Smooth muscle cell (in vitro differentiated cells): Measurements from ENCODE around the gene ANKDD1A. TPM values are rescaled to one million over a fixed set of nuclear protein-coding genes. Genes with fewer than 3 reads are reported as not detected.

ENCODE experiments used
- DNase-seq: peaks from one replicate; lab custom pipeline; 2025; ENCODE audit not compliant: unreplicated experiment; lab: John Stamatoyannopoulos, UW
- H2AFZ ChIP-seq: fragments of 200-600 bp; sonication (generic); 2 replicates; pipeline ENCODE4 v1.6.0; 2016; ENCODE audit warnings: antibody characterized with exemption, low read depth, mild to moderate bottlenecking
- H3F3A ChIP-seq: fragments of 200-600 bp; sonication (generic); 2 replicates; pipeline ENCODE4 v1.6.0; 2017; ENCODE audit warnings: antibody characterized with exemption, low read depth
- H3K27ac ChIP-seq: fragments of 200-600 bp; sonication (generic); 2 replicates; pipeline ENCODE4 v1.5.1; 2016; ENCODE audit warnings: low read depth, mild to moderate bottlenecking
- H3K27me3 ChIP-seq: fragments of 200-600 bp; sonication (generic); 2 replicates; pipeline ENCODE4 v1.6.1; 2016; ENCODE audit warnings: low read depth, mild to moderate bottlenecking
- H3K36me3 ChIP-seq: fragments of 200-600 bp; sonication (generic); 2 replicates; pipeline ENCODE4 v1.5.1; 2016; ENCODE audit warnings: low read depth
- H3K4me1 ChIP-seq: fragments of 200-600 bp; sonication (generic); 2 replicates; pipeline ENCODE4 v1.5.1; 2016; ENCODE audit warnings: low read depth
- H3K4me2 ChIP-seq: fragments of 200-600 bp; sonication (generic); 2 replicates; pipeline ENCODE4 v1.6.0; 2016; ENCODE audit warnings: mild to moderate bottlenecking
- H3K4me3 ChIP-seq: fragments of 200-600 bp; sonication (generic); 2 replicates; pipeline ENCODE4 v1.5.1; 2016; ENCODE audit warnings: mild to moderate bottlenecking
- H3K79me2 ChIP-seq: fragments of 200-600 bp; sonication (generic); 2 replicates; pipeline ENCODE4 v1.6.0; 2016; ENCODE audit warnings: low read depth, mild to moderate bottlenecking
- H3K9ac ChIP-seq: fragments of 200-600 bp; sonication (generic); 2 replicates; pipeline ENCODE4 v1.6.0; 2016; ENCODE audit warnings: low read depth
- H3K9me3 ChIP-seq: fragments of 200-600 bp; sonication (generic); replicated peaks from 2 replicates; pipeline ENCODE4 v1.5.1; 2016; ENCODE audit warnings: low read depth
- H4K20me1 ChIP-seq: fragments of 200-600 bp; sonication (generic); 2 replicates; pipeline ENCODE4 v1.6.0; 2016; ENCODE audit warnings: low read depth
- CTCF ChIP-seq: fragments of 200-600 bp; sonication (generic); IDR thresholded peaks from 2 replicates; pipeline ENCODE4 v1.5.1; 2017; ENCODE audit warnings: borderline replicate concordance, mild to moderate bottlenecking, antibody characterized with exemption; ENCODE audit not compliant: insufficient read depth, poor library complexity, severe bottlenecking
- WGBS: methylation state at CpG from one replicate; pipeline ENCODE4 v1.1.7; 2016; ENCODE audit warnings: low lambda C conversion rate; 5-methylcytosine and 5-hydroxymethylcytosine counted together
- polyA plus RNA-seq: library from polyadenylated mRNA; unstranded; fragments of >200 nt; fragmentation: Nextera tagmentation; extraction: Ambion mirVana; gene quantifications from 2 replicates; pipeline ENCODE4 v1.2.1, GENCODE V29; 2016
- total RNA-seq: library from RNA; depleted of rRNA; stranded (reverse); fragments of >200 nt; gene quantifications from 2 replicates; pipeline ENCODE4 v1.2.3, GENCODE V29; 2014

The ANKDD1A gene
- total and polyA plus RNA-seq, 2 experiments from 2014 or later = 1.3 to 2.8 TPM

DNA sequence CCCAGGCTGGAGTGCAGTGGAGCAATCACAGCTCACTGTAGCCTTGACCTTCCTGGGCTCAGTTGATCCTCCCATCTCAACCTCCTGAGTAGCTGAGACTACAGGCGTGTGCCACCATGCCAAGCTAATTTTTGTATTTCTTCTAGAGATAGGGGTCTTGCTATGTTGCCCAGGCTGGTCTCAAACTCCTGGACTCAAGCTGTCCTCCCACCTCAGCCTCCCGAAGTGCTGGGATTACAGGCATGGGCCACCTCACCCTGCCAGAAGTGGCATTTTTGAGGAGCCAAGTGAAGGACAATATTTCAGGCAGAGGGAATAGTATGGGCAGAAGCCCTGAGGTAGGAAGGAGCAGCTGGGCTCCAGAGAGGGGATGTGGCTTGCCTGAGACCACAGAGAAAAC is 4.7 kb downstream of the ANKDD1A start:
- no peak for TF ChIP-seq CTCF
- Histone ChIP-seq H3K9me3 (no peaks in the 10 kb centered on the region), H4K20me1 (peaks cover 5% of the 10 kb centered on the region), H3K27ac (no peak overlapping the region), H3K27me3 (no peaks in the 10 kb centered on the region), H3F3A (no peaks in the 10 kb centered on the region), H3K36me3 (no peaks in the 10 kb centered on the region), H3K4me2 (no peak overlapping the region), H3K9ac (no peak overlapping the region), H3K4me3 (no peak overlapping the region), H2AFZ (no peak overlapping the region), H3K4me1 (no peaks in the 10 kb centered on the region), H3K79me2 (no peaks in the 10 kb centered on the region)
- 92% methylated on average over 2 of the region's 2 CpGs for WGBS
- no peak for DNase-seq

DNA sequence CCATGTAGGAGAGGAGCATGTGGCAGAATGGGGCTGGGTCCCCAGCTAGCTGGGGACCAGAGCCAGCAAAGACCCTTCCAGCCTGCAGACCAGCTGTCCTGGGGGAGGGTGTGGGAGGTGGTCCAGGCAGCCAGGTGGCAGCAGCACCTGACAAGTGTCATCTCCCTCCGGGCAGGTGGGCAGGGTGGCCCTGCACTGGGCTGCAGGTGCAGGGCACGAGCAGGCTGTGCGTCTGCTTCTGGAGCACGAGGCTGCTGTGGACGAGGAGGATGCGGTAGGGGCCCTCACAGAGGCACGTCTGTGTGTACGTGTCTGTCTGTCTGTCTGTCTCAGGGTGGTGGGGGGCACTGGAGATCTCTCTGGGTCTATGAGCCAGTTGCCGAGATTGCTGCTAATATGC is 5.5 kb downstream of the ANKDD1A start:
- Histone ChIP-seq H3K27ac (no peak overlapping the region), H3K79me2 (no peaks in the 10 kb centered on the region), H3K4me2 (no peak overlapping the region), H3F3A (no peaks in the 10 kb centered on the region), H2AFZ (no peak overlapping the region), H3K4me3 (no peak overlapping the region), H3K9me3 (no peaks in the 10 kb centered on the region), H3K36me3 (no peaks in the 10 kb centered on the region), H3K4me1 (no peaks in the 10 kb centered on the region), H3K9ac (no peak overlapping the region), H3K27me3 (no peaks in the 10 kb centered on the region), H4K20me1 (peaks cover 5% of the 10 kb centered on the region)
- 95% methylated on average over 9 of the region's 9 CpGs for WGBS
- DNase-seq = no peak
- TF ChIP-seq CTCF = no peak

GRCh38 chr15:64919721-64920120 is 8.0 kb downstream of the ANKDD1A start:
- no peaks in the 10 kb centered on the region for H3K36me3 ChIP-seq
- H3K4me2 ChIP-seq = no peak overlapping the region
- no peaks in the 10 kb centered on the region for H3F3A ChIP-seq
- TF ChIP-seq CTCF = no peak
- no peak overlapping the region for H3K9ac ChIP-seq
- no peak overlapping the region for H3K4me3 ChIP-seq
- no peaks in the 10 kb centered on the region for H3K27me3 ChIP-seq
- no peak overlapping the region for H3K27ac ChIP-seq
- no peaks in the 10 kb centered on the region for H3K4me1 ChIP-seq
- H4K20me1 ChIP-seq = no peaks in the 10 kb centered on the region
- DNase-seq = no peak
- no peak overlapping the region for H2AFZ ChIP-seq
- no peaks in the 10 kb centered on the region for H3K9me3 ChIP-seq
- 91% methylated on average over 4 of the region's 4 CpGs for WGBS
- no peaks in the 10 kb centered on the region for H3K79me2 ChIP-seq

GRCh38 chr15:64921711-64922110 is 10.0 kb downstream of the ANKDD1A start:
- Histone ChIP-seq H4K20me1 (no peaks in the 10 kb centered on the region), H3F3A (no peaks in the 10 kb centered on the region), H3K79me2 (no peaks in the 10 kb centered on the region), H3K4me2 (no peak overlapping the region), H2AFZ (no peak overlapping the region), H3K27me3 (no peaks in the 10 kb centered on the region), H3K4me3 (no peak overlapping the region), H3K4me1 (no peaks in the 10 kb centered on the region), H3K9ac (no peak overlapping the region), H3K9me3 (no peaks in the 10 kb centered on the region), H3K27ac (no peak overlapping the region), H3K36me3 (no peaks in the 10 kb centered on the region)
- DNase-seq = no peak
- WGBS = 88% methylated on average over 6 of the region's 6 CpGs
- TF ChIP-seq CTCF = no peak
